Measurements from ENCODE around the gene DTX3.
"Not testable (repeated sequence)": the region's sequence is repeated elsewhere in the genome, so short reads cannot be mapped to it uniquely, and the experiment has no call there.

Gene DTX3

GRCh38 chr12:57631566-57632072, 27.0 kb downstream of the DTX3 start:
- no peaks in the 10 kb centered on the region for H3K9me3 ChIP-seq (ENCODE audit: control insufficient read depth, low read length)
- no peaks in the 10 kb centered on the region for H3K36me3 ChIP-seq (ENCODE audit: control insufficient read depth, insufficient read depth, low read length)
- peaks cover 26% of the 10 kb centered on the region for H3K4me1 ChIP-seq (ENCODE audit: control insufficient read depth, insufficient read depth, low read length, poor library complexity, severe bottlenecking)
- DNase-seq: no peak
- peaks cover 60% of the 10 kb centered on the region for H3K27me3 ChIP-seq (replicated peaks; ENCODE audit: control insufficient read depth, insufficient read depth, low read length, poor library complexity, severe bottlenecking)
- no peak overlapping the region for H3K27ac ChIP-seq (ENCODE audit: insufficient read depth, low read length, poor library complexity, severe bottlenecking)
- no peak overlapping the region for H3K4me3 ChIP-seq (ENCODE audit: insufficient read depth, low read depth, low read length, poor library complexity, severe bottlenecking)

- Histone ChIP-seq H3K9me3 (ENCODE audit: control insufficient read depth, low read length) (no peaks in the 10 kb centered on the region), H3K4me1 (ENCODE audit: control insufficient read depth, insufficient read depth, low read length, poor library complexity, severe bottlenecking) (peaks cover 25% of the 10 kb centered on the region), H3K27ac (ENCODE audit: insufficient read depth, low read length, poor library complexity, severe bottlenecking) (no peak overlapping the region), H3K27me3 (replicated peaks; ENCODE audit: control insufficient read depth, insufficient read depth, low read length, poor library complexity, severe bottlenecking) (peaks cover 55% of the 10 kb centered on the region), H3K36me3 (ENCODE audit: control insufficient read depth, insufficient read depth, low read length) (no peaks in the 10 kb centered on the region), H3K4me3 (ENCODE audit: insufficient read depth, low read depth, low read length, poor library complexity, severe bottlenecking) (peak overlapping the region; percentile 61)
- no peak for DNase-seq
These were observed 27.7 kb downstream of the DTX3 start for GRCh38 chr12:57632073-57632957.

- Histone ChIP-seq H3K9me3 (ENCODE audit: control insufficient read depth, low read length) (no peaks in the 10 kb centered on the region), H3K36me3 (ENCODE audit: control insufficient read depth, insufficient read depth, low read length) (no peaks in the 10 kb centered on the region), H3K4me3 (ENCODE audit: insufficient read depth, low read depth, low read length, poor library complexity, severe bottlenecking) (peak within 1 kb of the TSS; percentile 61), H3K27me3 (replicated peaks; ENCODE audit: control insufficient read depth, insufficient read depth, low read length, poor library complexity, severe bottlenecking) (peaks cover 47% of the 10 kb centered on the region), H3K27ac (ENCODE audit: insufficient read depth, low read length, poor library complexity, severe bottlenecking) (no peak within 1 kb of the TSS), H3K4me1 (ENCODE audit: control insufficient read depth, insufficient read depth, low read length, poor library complexity, severe bottlenecking) (peaks cover 18% of the 10 kb centered on the region)
- DNase-seq: peak in 1 of 3 donors; percentile 38
These were observed 28.6 kb downstream of the DTX3 start, which contains the start of gene B4GALNT1 for GRCh38 chr12:57632958-57633840. Gene B4GALNT1, minus strand, starts transcription at chr12:57633201. Its CDS starts 1,069 bp downstream, at chr12:57632132.

GRCh38 chr12:57636731-57637130, 32.1 kb downstream of the DTX3 start:
- not testable (repeated sequence) for H3K4me3 ChIP-seq (ENCODE audit: insufficient read depth, low read depth, low read length, poor library complexity, severe bottlenecking); H3K27ac ChIP-seq (ENCODE audit: insufficient read depth, low read length, poor library complexity, severe bottlenecking); H3K9me3 ChIP-seq (ENCODE audit: control insufficient read depth, low read length); DNase-seq; H3K36me3 ChIP-seq (ENCODE audit: control insufficient read depth, insufficient read depth, low read length)
- Histone ChIP-seq H3K27me3 (replicated peaks; ENCODE audit: control insufficient read depth, insufficient read depth, low read length, poor library complexity, severe bottlenecking) (peaks cover 23% of the 10 kb centered on the region), H3K4me1 (ENCODE audit: control insufficient read depth, insufficient read depth, low read length, poor library complexity, severe bottlenecking) (peaks cover 16% of the 10 kb centered on the region)

GRCh38 chr12:57637364-57637763, 32.7 kb downstream of the DTX3 start:
- Histone ChIP-seq H3K4me1 (ENCODE audit: control insufficient read depth, insufficient read depth, low read length, poor library complexity, severe bottlenecking) (peaks cover 10% of the 10 kb centered on the region), H3K27me3 (replicated peaks; ENCODE audit: control insufficient read depth, insufficient read depth, low read length, poor library complexity, severe bottlenecking) (peaks cover 17% of the 10 kb centered on the region), H3K36me3 (ENCODE audit: control insufficient read depth, insufficient read depth, low read length) (no peaks in the 10 kb centered on the region), H3K9me3 (ENCODE audit: control insufficient read depth, low read length) (no peaks in the 10 kb centered on the region), H3K27ac (ENCODE audit: insufficient read depth, low read length, poor library complexity, severe bottlenecking) (no peak overlapping the region), H3K4me3 (ENCODE audit: insufficient read depth, low read depth, low read length, poor library complexity, severe bottlenecking) (no peak overlapping the region)
- no peak for DNase-seq

- no peak overlapping the region for H3K27ac ChIP-seq (ENCODE audit: insufficient read depth, low read length, poor library complexity, severe bottlenecking)
- H3K9me3 ChIP-seq (ENCODE audit: control insufficient read depth, low read length): no peaks in the 10 kb centered on the region
- DNase-seq: no peak
- peaks cover 4% of the 10 kb centered on the region for H3K4me1 ChIP-seq (ENCODE audit: control insufficient read depth, insufficient read depth, low read length, poor library complexity, severe bottlenecking)
- no peaks in the 10 kb centered on the region for H3K36me3 ChIP-seq (ENCODE audit: control insufficient read depth, insufficient read depth, low read length)
- H3K4me3 ChIP-seq (ENCODE audit: insufficient read depth, low read depth, low read length, poor library complexity, severe bottlenecking): no peak overlapping the region
- peaks cover 10% of the 10 kb centered on the region for H3K27me3 ChIP-seq (replicated peaks; ENCODE audit: control insufficient read depth, insufficient read depth, low read length, poor library complexity, severe bottlenecking)
These were observed 33.5 kb downstream of the DTX3 start for GRCh38 chr12:57638096-57638495.

- H3K4me3 ChIP-seq (ENCODE audit: insufficient read depth, low read depth, low read length, poor library complexity, severe bottlenecking): no peak overlapping the region
- H3K27ac ChIP-seq (ENCODE audit: insufficient read depth, low read length, poor library complexity, severe bottlenecking): no peak overlapping the region
- no peaks in the 10 kb centered on the region for H3K27me3 ChIP-seq (replicated peaks; ENCODE audit: control insufficient read depth, insufficient read depth, low read length, poor library complexity, severe bottlenecking)
- no peaks in the 10 kb centered on the region for H3K36me3 ChIP-seq (ENCODE audit: control insufficient read depth, insufficient read depth, low read length)
- no peaks in the 10 kb centered on the region for H3K9me3 ChIP-seq (ENCODE audit: control insufficient read depth, low read length)
- no peak for DNase-seq
- no peaks in the 10 kb centered on the region for H3K4me1 ChIP-seq (ENCODE audit: control insufficient read depth, insufficient read depth, low read length, poor library complexity, severe bottlenecking)
These were observed 35.8 kb downstream of the DTX3 start for GRCh38 chr12:57640175-57641042.

- H3K4me3 ChIP-seq (ENCODE audit: insufficient read depth, low read depth, low read length, poor library complexity, severe bottlenecking): no peak overlapping the region
- no peaks in the 10 kb centered on the region for H3K27me3 ChIP-seq (replicated peaks; ENCODE audit: control insufficient read depth, insufficient read depth, low read length, poor library complexity, severe bottlenecking)
- no peak for DNase-seq
- no peaks in the 10 kb centered on the region for H3K36me3 ChIP-seq (ENCODE audit: control insufficient read depth, insufficient read depth, low read length)
- no peaks in the 10 kb centered on the region for H3K9me3 ChIP-seq (ENCODE audit: control insufficient read depth, low read length)
- H3K4me1 ChIP-seq (ENCODE audit: control insufficient read depth, insufficient read depth, low read length, poor library complexity, severe bottlenecking): no peaks in the 10 kb centered on the region
- H3K27ac ChIP-seq (ENCODE audit: insufficient read depth, low read length, poor library complexity, severe bottlenecking): no peak overlapping the region
These were observed 37.2 kb downstream of the DTX3 start for GRCh38 chr12:57641699-57642442.

Data from effector memory CD4-positive, alpha-beta T cell (primary cell).